Measurements from ENCODE around the gene KRTDAP. TPM values are rescaled to one million over a fixed set of nuclear protein-coding genes. Genes with fewer than 3 reads are reported as not detected.

The KRTDAP gene
- total and polyA plus RNA-seq, 10 of the 15 experiments (the other 5 are each of a cell fraction or from before 2014, with no cell fraction given): 0.23 TPM; not detected in 9

GRCh38 chr19:35534803-35535480 lies 44.7 kb upstream of the KRTDAP start:
- Histone ChIP-seq H3K27ac (ENCODE audit: control insufficient read depth, insufficient read depth) (no peak overlapping the region), H2AFZ (ENCODE audit: control insufficient read depth, low read depth, low read length) (no peak overlapping the region), H3K4me2 (ENCODE audit: control insufficient read depth, insufficient read depth) (no peak overlapping the region), H4K20me1 (ENCODE audit: control insufficient read depth, insufficient read depth) (no peaks in the 10 kb centered on the region), H3K9ac (ENCODE audit: control insufficient read depth, insufficient read depth, low read length) (no peak overlapping the region), H3K79me2 (ENCODE audit: control insufficient read depth, insufficient read depth, low read length) (no peaks in the 10 kb centered on the region), H3K4me1 (ENCODE audit: control insufficient read depth, insufficient read depth, low read length) (peaks cover 13% of the 10 kb centered on the region), H3K9me3 (replicated peaks; ENCODE audit: control insufficient read depth, insufficient read depth, low read length) (no peaks in the 10 kb centered on the region), H3K36me3 (ENCODE audit: control insufficient read depth in 2 of 2, insufficient read depth in 2 of 2, low read length in 1 of 2) (no peaks in the 10 kb centered on the region), H3K27me3 (replicated peaks in 1 of 2; ENCODE audit: control insufficient read depth in 2 of 2, insufficient read depth in 2 of 2, low read length in 1 of 2) (peaks cover 0 to 3% of the 10 kb centered on the region in 2 experiments; a peak in 3 of 4 replicates), H3K4me3 (no peak overlapping the region)
- no peak for DNase-seq (ENCODE audit: low read depth, low spot score)
- POLR2A ChIA-PET: no interaction called here
- 71% methylated on average over 10 of the region's 10 CpGs for WGBS (ENCODE audit: insufficient coverage, insufficient replicate concordance, low lambda C conversion rate, missing lambda C conversion rate)
- ATAC-seq: no peak; the same call in 2 of the 3 replicates
- no TSS peak for BruUV-seq (replicated peaks)
- in situ Hi-C loops (cut with MboI) (no loop called here), intact Hi-C loops (cut with micrococcal nuclease; ENCODE audit: unreplicated experiment) (no loop called here)
- SMC1A ChIA-PET (ENCODE audit: uncharacterized antibody, unreplicated experiment): no interaction called here
- RAD21 ChIA-PET (ENCODE audit: unreplicated experiment): no interaction called here
- CTCF ChIA-PET: interaction anchor here (0.8 to 1.0 kb wide), 3 partner anchors 24 to 128 kb away, joined by 3 to 4 read pairs (median 3); no protein-coding TSS in a partner anchor
- no peak for FAIRE-seq
- TF ChIP-seq, protein P1, sequence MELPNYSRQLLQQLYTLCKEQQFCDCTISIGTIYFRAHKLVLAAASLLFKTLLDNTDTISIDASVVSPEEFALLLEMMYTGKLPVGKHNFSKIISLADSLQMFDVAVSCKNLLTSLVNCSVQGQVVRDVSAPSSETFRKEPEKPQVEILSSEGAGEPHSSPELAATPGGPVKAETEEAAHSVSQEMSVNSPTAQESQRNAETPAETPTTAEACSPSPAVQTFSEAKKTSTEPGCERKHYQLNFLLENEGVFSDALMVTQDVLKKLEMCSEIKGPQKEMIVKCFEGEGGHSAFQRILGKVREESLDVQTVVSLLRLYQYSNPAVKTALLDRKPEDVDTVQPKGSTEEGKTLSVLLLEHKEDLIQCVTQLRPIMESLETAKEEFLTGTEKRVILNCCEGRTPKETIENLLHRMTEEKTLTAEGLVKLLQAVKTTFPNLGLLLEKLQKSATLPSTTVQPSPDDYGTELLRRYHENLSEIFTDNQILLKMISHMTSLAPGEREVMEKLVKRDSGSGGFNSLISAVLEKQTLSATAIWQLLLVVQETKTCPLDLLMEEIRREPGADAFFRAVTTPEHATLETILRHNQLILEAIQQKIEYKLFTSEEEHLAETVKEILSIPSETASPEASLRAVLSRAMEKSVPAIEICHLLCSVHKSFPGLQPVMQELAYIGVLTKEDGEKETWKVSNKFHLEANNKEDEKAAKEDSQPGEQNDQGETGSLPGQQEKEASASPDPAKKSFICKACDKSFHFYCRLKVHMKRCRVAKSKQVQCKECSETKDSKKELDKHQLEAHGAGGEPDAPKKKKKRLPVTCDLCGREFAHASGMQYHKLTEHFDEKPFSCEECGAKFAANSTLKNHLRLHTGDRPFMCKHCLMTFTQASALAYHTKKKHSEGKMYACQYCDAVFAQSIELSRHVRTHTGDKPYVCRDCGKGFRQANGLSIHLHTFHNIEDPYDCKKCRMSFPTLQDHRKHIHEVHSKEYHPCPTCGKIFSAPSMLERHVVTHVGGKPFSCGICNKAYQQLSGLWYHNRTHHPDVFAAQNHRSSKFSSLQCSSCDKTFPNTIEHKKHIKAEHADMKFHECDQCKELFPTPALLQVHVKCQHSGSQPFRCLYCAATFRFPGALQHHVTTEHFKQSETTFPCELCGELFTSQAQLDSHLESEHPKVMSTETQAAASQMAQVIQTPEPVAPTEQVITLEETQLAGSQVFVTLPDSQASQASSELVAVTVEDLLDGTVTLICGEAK (IDR thresholded peaks at IDR 0.05; ENCODE audit: borderline replicate concordance): no peak
- no peak for TF ChIP-seq NFIC (IDR thresholded peaks at IDR 0.05; ENCODE audit: low read depth, low read length)
- TF ChIP-seq, protein P2, sequence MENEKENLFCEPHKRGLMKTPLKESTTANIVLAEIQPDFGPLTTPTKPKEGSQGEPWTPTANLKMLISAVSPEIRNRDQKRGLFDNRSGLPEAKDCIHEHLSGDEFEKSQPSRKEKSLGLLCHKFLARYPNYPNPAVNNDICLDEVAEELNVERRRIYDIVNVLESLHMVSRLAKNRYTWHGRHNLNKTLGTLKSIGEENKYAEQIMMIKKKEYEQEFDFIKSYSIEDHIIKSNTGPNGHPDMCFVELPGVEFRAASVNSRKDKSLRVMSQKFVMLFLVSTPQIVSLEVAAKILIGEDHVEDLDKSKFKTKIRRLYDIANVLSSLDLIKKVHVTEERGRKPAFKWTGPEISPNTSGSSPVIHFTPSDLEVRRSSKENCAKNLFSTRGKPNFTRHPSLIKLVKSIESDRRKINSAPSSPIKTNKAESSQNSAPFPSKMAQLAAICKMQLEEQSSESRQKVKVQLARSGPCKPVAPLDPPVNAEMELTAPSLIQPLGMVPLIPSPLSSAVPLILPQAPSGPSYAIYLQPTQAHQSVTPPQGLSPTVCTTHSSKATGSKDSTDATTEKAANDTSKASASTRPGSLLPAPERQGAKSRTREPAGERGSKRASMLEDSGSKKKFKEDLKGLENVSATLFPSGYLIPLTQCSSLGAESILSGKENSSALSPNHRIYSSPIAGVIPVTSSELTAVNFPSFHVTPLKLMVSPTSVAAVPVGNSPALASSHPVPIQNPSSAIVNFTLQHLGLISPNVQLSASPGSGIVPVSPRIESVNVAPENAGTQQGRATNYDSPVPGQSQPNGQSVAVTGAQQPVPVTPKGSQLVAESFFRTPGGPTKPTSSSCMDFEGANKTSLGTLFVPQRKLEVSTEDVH (IDR thresholded peaks at IDR 0.05; ENCODE audit: low read depth, partially characterized antibody): no peak
- TF ChIP-seq SPI1 (IDR thresholded peaks at IDR 0.05; ENCODE audit: borderline replicate concordance, insufficient read depth, low read depth, low read length): no peak
- TF ChIP-seq ETV6 (conservative IDR thresholded peaks at IDR 0.05 in 1 of 2, IDR thresholded peaks at IDR 0.05 in 1 of 2; ENCODE audit: borderline replicate concordance in 1 of 2, low read depth in 1 of 2): no peak
- TF ChIP-seq KAT2A (conservative IDR thresholded peaks at IDR 0.05; ENCODE audit: control insufficient read depth, low read depth, low read length): no peak
- TF ChIP-seq MYB (IDR thresholded peaks at IDR 0.05; ENCODE audit: borderline replicate concordance, low read depth, low read length): no peak
- TF ChIP-seq SMAD5 (IDR thresholded peaks at IDR 0.05; ENCODE audit: low read depth): no peak
- no peak for TF ChIP-seq IRF4 (IDR thresholded peaks at IDR 0.05; ENCODE audit: low read depth, low read length)
- no peak for TF ChIP-seq CHD4 (IDR thresholded peaks at IDR 0.05)
- no peak for TF ChIP-seq PRDM15 (CRISPR knock-in tag; IDR thresholded peaks at IDR 0.05)
- no peak for TF ChIP-seq MEF2A (IDR thresholded peaks at IDR 0.05; ENCODE audit: insufficient read depth, low read depth, low read length)
- TF ChIP-seq STAT1 (conservative IDR thresholded peaks at IDR 0.05): no peak

Measured in GM12878 (cell line).